Activated CD8-positive, alpha-beta memory T cell treated with anti-CD3 and anti-CD28 coated beads for 48 hours (primary cell): ENCODE measurements around the gene HOXB7.

ENCODE experiments used
- DNase-seq, 3 experiments: peaks; one replicate each; pipeline ENCODE4 v3.0.0-alpha.2; 2020; ENCODE audit warnings: low read depth in 2 of 3, low spot score in 2 of 3

HOXB7 gene

GRCh38 chr17:48609759-48610281 lies 997 bp downstream of the HOXB7 start:
- no peak for DNase-seq

- DNase-seq = no peak
Observed at GRCh38 chr17:48609033-48609432, 1.8 kb downstream of the HOXB7 start.

- no peak for DNase-seq
Observed at GRCh38 chr17:48608494-48608834, 2.4 kb downstream of the HOXB7 start.

- DNase-seq = no peak
Observed at GRCh38 chr17:48606892-48607614, 3.8 kb downstream of the HOXB7 start.

GRCh38 chr17:48605991-48606891 lies 4.6 kb downstream of the HOXB7 start:
- no peak for DNase-seq

DNA sequence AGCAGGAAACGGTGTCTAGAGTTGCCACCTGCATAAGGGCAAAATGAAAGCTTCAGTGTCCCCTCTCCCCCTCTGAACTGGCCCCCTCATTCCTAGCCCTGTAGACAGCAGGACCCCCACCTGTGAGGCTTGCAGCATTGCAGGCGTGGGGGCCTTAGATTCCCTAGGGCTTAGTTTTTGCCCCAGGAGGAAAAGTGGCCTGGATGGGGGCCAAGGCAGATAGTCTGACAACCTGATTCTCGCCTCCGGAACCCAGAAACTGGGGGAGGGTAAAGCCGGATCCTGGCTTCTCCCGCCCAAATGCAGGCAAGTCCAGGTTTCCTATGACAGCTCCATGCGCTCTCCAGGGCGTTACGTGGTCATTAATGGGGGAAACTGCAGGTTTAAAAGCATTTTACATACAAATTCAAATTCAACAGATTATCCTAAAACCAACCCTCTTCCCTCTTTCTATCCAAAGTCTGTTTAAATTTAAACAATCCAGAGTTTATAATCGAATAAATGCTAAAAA lies 5.4 kb downstream of the HOXB7 start:
- DNase-seq = no peak

- DNase-seq = no peak
Observed at GRCh38 chr17:48604770-48605329, 6.0 kb downstream of the HOXB7 start, which contains the start of gene HOXB6. Gene HOXB6, minus strand, starts transcription at chr17:48604986. Its CDS starts 6,836 bp downstream, at chr17:48598150.

DNA sequence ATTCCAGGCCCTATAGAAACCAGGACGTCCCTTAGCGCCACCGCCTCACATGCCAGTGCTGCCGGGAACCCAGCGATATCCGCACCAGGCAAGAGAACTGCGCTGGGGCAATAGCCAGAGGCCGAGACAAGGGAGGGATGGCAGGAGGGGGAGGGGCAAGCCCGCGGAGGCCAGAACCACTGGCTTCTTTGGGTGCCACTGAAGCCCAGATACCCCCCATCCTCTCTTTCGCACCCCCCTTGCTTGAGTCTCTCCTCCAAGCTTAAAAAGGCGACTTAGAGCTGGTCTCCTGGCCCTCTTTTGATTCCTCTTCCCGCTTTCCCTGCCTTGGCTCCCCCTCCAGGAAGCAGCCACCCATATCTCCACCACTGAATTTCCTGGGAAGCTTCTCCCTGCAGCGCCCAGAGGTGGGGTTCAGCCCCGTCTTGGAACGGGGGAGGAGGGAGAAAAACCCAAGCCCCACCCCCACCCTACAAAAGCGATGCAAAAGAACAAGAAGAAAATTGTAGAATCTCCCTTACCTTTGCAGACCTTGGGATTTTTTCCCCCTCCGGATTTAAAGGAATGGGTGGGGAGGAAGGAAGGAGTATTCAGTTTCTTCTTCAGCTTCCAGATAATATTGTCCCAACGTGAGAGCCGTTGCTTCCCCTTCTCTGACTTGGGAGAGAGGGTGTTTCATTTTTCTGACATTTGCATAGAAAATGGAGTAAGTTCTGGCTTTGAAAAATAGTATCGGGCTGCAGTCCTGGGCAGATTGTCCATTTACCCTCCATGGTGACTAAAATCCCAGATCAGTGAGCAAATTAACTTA lies 6.7 kb downstream of the HOXB7 start:
- DNase-seq = no peak

- no peak for DNase-seq
Observed at GRCh38 chr17:48601539-48602425, 9.0 kb downstream of the HOXB7 start.

- DNase-seq = no peak
Observed at GRCh38 chr17:48601207-48601538, 9.6 kb downstream of the HOXB7 start.

GRCh38 chr17:48600244-48601098 lies 10.3 kb downstream of the HOXB7 start:
- DNase-seq = no peak

DNA sequence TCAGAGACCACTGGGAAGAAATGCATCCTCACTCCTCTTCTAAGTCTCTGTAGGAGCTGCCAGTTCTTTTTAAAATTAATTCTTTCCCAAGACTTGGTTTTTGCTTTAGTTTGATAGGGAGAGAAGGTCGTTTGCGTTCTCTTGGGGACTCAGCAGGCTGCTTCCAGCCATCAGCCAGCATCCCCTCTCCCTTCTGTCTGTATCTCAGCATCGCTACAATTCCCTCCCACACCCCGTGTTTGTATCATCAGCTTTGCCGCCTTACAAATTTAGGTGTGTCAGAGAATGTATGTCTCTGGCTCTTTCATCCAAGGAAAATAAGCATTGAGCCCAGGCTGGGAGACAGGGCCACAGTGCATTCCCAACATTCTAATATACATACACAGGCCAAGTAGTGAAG lies 11.5 kb downstream of the HOXB7 start:
- DNase-seq = no peak

DNA sequence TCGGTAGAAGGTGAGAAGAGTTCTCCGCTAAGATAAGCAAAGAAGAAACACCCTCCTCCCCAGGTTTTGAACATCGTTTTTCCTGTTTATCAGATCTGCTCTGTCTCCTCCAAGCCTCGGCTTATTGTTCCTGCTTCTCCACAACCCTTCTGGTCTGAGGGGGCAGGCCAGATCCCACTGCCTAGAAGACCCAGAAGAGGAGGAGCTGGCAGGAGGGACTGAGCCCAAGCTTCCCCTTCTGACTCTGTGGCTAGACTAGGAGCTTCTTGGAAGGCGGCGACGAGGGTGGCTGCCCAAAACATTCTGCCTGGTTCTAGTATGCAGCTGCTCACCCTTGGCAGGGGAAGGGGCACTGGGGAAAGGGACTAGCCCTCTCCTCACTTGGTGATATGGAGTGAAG lies 12.1 kb downstream of the HOXB7 start:
- DNase-seq = no peak

GRCh38 chr17:48597778-48598631 lies 12.8 kb downstream of the HOXB7 start:
- DNase-seq = no peak

GRCh38 chr17:48597528-48597777 lies 13.4 kb downstream of the HOXB7 start:
- no peak for DNase-seq

- no peak for DNase-seq
Observed at GRCh38 chr17:48596735-48597527, 13.9 kb downstream of the HOXB7 start.

- DNase-seq = no peak
Observed at GRCh38 chr17:48596000-48596734, 14.7 kb downstream of the HOXB7 start.
